Right lobe of liver (tissue), 6 donors: ENCODE data around the gene RB1. TPM values are rescaled to one million over a fixed set of nuclear protein-coding genes. Genes with fewer than 3 reads are reported as not detected.

Experiments
- ATAC-seq, 4 donors: fragments of 200-7000 bp; cut with Tn5 transposase; one replicate each; pipeline ENCODE4 v1.9.1; 2020; ENCODE audit warnings: mild to moderate bottlenecking in 4 of 4, moderate library complexity in 4 of 4
- DNase-seq, 3 donors: peaks; one replicate each; pipeline ENCODE4 v3.0.0-alpha.2; 2020
- H3K27ac ChIP-seq, 3 donors: fragments of 200-600 bp; one replicate each; pipeline ENCODE4 v1.8.0; 2022
- H3K27me3 ChIP-seq, 2 donors: fragments of 200-600 bp; one replicate each; pipeline ENCODE4 v1.8.0; 2022
- H3K36me3 ChIP-seq, 4 donors: fragments of 200-600 bp; sonication (generic) in 1 of 4; one replicate each; pipeline versions ENCODE4 v1.5.1 to v1.8.0; 2017 to 2022; ENCODE audit warnings: control low read depth in 1 of 4
- H3K4me1 ChIP-seq, 4 donors: fragments of 200-600 bp; sonication (generic) in 1 of 4; one replicate each; pipeline versions ENCODE4 v1.5.1 to v1.8.0; 2017 to 2022; ENCODE audit warnings: control low read depth in 1 of 4
- H3K4me3 ChIP-seq, 3 donors: fragments of 200-600 bp; one replicate each; pipeline ENCODE4 v1.8.0; 2022
- H3K9me3 ChIP-seq, 4 donors: fragments of 200-600 bp; sonication (generic) in 1 of 4; one replicate each; pipeline versions ENCODE4 v1.5.1 to v1.8.0; 2017 to 2022; ENCODE audit warnings: control low read depth in 1 of 4
- POLR2A ChIP-seq: fragments of 450-650 bp; IDR thresholded peaks from one replicate; pipeline ENCODE4 v1.6.1; 2017; ENCODE audit warnings: antibody characterized with exemption, mild to moderate bottlenecking
- WGBS: methylation state at CpG from one replicate; pipeline ENCODE4 v1.1.6; 2018; ENCODE audit warnings: low coverage, low lambda C conversion rate; ENCODE audit not compliant: insufficient coverage; ENCODE audit errors: missing lambda C conversion rate; 5-methylcytosine and 5-hydroxymethylcytosine counted together
- intact Hi-C, 2 donors: fragments of 100-400 bp; cut with DNase I; formaldehyde crosslinking; loops; one replicate each; pipeline versions ENCODE4 v1.11.2 to v1.14.1; 2022
- small RNA-seq, 2 experiments: library from RNA; depleted of rRNA; stranded (forward); fragments of <200 nt; gene quantifications; one replicate each; pipeline ENCODE3, GENCODE V24; 2016
- total RNA-seq, 6 experiments: library from RNA; depleted of rRNA in 2 of 6; stranded (reverse); fragments of >200 nt in 2 of 6; fragmentation: NEBNext Ultra II Directional in 3 of 6; extraction: Animal tissue kit (Norgen Biotek cat#: 25700) in 3 of 6; gene quantifications; one replicate each; pipeline versions ENCODE4 v1.1.0 to v1.2.4, GENCODE V29; 2016 to 2023
- TF ChIP-seq, protein P1 (sequence below), 4 donors: fragments of 200-600 bp in 3 of 4; fragments of 450-650 bp in 1 of 4; IDR thresholded peaks; one replicate each; pipeline versions ENCODE4 v1.5.1 to v1.8.0; 2016 to 2022; ENCODE audit warnings: antibody characterized with exemption in 4 of 4, mild to moderate bottlenecking in 2 of 4
- donor health status: DM: no; HTN: yes; CAD: no.
- donor health status: DM: no; HTN: no; CAD: no.
- donor health status: DM: no; HTN: no; CAD: no.
- donor health status: DM: no; HTN: yes; CAD: no.
- donor health status: DM: no; HTN: yes; CAD: no.

RB1 gene
- total RNA-seq, 6 experiments from 2014 or later: 6.2 to 19.4 (median 12.3) TPM

DNA sequence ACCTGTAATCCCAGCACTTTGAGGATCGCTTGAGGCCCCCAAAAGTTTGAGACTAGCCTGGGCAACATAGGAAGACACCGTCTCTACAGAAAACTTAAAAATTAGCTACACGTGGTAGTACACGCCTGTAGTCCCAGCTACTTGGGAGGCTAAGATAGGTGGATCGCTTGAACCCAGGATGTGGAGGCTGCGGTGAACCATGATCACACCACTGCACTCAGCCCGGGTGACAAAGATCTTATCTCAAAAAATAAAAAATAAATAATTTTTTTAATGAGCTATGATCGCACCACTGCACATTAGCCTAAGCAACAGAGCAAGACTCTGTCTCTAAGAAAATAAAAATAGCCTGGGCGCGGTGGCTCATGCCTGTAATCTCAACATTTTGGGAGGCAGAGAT lies 222.7 kb downstream of the RB1 start:
- WGBS: 75% methylated on average over 10 of the region's 10 CpGs
- peaks cover 0 to 6% (median 3%) of the 10 kb centered on the region in 4 donors for H3K4me1 ChIP-seq
- H3K27me3 ChIP-seq: no peaks in the 10 kb centered on the region
- DNase-seq: no peak
- H3K4me3 ChIP-seq: no peak overlapping the region
- no peak overlapping the region for H3K27ac ChIP-seq
- intact Hi-C loops: no loop called here
- no peak for ATAC-seq
- no peaks in the 10 kb centered on the region for H3K36me3 ChIP-seq
- no peaks in the 10 kb centered on the region for H3K9me3 ChIP-seq
- TF ChIP-seq, protein P1, sequence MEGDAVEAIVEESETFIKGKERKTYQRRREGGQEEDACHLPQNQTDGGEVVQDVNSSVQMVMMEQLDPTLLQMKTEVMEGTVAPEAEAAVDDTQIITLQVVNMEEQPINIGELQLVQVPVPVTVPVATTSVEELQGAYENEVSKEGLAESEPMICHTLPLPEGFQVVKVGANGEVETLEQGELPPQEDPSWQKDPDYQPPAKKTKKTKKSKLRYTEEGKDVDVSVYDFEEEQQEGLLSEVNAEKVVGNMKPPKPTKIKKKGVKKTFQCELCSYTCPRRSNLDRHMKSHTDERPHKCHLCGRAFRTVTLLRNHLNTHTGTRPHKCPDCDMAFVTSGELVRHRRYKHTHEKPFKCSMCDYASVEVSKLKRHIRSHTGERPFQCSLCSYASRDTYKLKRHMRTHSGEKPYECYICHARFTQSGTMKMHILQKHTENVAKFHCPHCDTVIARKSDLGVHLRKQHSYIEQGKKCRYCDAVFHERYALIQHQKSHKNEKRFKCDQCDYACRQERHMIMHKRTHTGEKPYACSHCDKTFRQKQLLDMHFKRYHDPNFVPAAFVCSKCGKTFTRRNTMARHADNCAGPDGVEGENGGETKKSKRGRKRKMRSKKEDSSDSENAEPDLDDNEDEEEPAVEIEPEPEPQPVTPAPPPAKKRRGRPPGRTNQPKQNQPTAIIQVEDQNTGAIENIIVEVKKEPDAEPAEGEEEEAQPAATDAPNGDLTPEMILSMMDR (IDR thresholded peaks at IDR 0.05): no peak
- TF ChIP-seq POLR2A: no peak

DNA sequence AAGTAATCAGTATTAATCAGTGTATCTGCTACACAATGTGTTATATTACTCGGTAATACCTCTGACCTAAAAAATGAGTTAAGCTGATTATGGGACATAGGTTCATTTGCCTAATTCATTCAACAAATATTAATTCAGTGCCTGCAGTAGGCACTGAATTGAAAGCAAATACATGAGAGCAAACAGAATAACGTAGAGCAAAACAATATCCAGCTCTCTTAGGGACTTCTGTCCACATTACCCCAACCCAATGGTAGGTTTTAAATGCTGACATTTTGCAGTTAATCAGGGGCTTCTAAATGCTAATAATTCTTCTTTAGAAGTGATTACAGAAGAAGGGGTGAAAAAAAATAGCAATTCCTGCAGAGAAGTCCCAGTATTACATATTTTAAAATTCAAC lies 224.4 kb downstream of the RB1 start:
- Histone ChIP-seq H3K4me1 (peaks cover 0 to 6% (median 3%) of the 10 kb centered on the region in 4 donors), H3K27me3 (no peaks in the 10 kb centered on the region), H3K9me3 (no peaks in the 10 kb centered on the region), H3K36me3 (no peaks in the 10 kb centered on the region), H3K27ac (peak overlapping the region in 2 of 3 donors; percentile 6 to 36), H3K4me3 (no peak overlapping the region)
- WGBS: 14% methylated on average over 2 of the region's 2 CpGs
- no peak for DNase-seq
- no peak for ATAC-seq
- intact Hi-C loops: no loop called here
- TF ChIP-seq, protein P1 (IDR thresholded peaks at IDR 0.05): no peak
- no peak for TF ChIP-seq POLR2A

DNA sequence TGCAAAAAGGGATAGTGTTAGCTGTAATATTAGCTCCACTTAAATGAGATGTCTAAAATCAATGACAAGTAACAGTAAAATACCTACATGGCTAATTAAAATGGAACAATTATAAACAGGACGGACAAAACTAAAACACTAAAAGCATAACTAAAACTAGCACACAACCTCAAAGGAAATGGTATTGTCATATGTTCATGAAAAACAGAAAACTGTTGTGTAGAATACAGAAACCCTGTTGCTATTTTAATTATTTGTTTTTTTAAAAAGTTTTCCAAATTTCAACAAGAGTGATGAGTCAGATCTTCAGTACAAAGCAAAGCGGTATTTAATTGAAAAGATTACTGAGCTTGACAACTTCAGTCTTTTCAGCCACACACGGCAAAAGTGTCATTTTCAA lies 225.2 kb downstream of the RB1 start:
- no peaks in the 10 kb centered on the region for H3K36me3 ChIP-seq
- H3K9me3 ChIP-seq: no peaks in the 10 kb centered on the region
- no peak for DNase-seq
- TF ChIP-seq, protein P1 (IDR thresholded peaks at IDR 0.05): no peak
- no peak for TF ChIP-seq POLR2A
- ATAC-seq: no peak
- H3K4me3 ChIP-seq: no peak overlapping the region
- no peak overlapping the region for H3K27ac ChIP-seq
- no peaks in the 10 kb centered on the region for H3K27me3 ChIP-seq
- intact Hi-C loops: no loop called here
- peaks cover 0 to 6% (median 3%) of the 10 kb centered on the region in 4 donors for H3K4me1 ChIP-seq
- WGBS: 58% methylated on average over 3 of the region's 3 CpGs

DNA sequence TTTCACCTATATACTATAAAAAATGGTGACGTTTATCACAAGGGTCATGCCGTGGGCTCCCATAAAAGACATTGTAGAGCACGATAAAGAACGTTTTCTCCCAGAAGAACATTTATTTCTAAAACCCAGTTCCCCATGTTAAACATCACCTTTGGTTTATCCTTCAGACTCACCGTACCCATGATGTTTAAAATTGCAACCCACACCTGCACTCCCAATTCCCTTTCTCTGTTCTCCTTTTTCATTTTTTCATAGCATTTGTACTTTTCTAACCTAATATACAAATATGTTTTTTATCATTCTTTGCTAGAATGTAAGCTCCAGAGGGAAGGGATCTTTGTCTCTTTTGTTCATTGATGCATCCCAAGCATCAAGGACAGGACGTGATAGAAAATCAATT lies 227.3 kb downstream of the RB1 start:
- H3K27ac ChIP-seq: peak overlapping the region in 1 of 3 donors; percentile 95
- H3K9me3 ChIP-seq: no peaks in the 10 kb centered on the region
- peaks cover 0 to 6% (median 3%) of the 10 kb centered on the region in 4 donors for H3K4me1 ChIP-seq
- no peaks in the 10 kb centered on the region for H3K36me3 ChIP-seq
- WGBS: 86% methylated on average over 6 of the region's 6 CpGs
- intact Hi-C loops: no loop called here
- H3K4me3 ChIP-seq: no peak overlapping the region
- TF ChIP-seq POLR2A: no peak
- TF ChIP-seq, protein P1 (IDR thresholded peaks at IDR 0.05): no peak
- ATAC-seq (no peak), DNase-seq (no peak)
- H3K27me3 ChIP-seq: no peaks in the 10 kb centered on the region

Small RNA genes lying within 50 kb of the gene (small RNA-seq; reads per million reads assigned to genes)
- gene RF00017: 0 reads per million in 2 experiments

Other genes with a start within 250 kb of the RB1 start
- gene MED4, start 208.6 kb upstream of the RB1 start, total RNA-seq: 10 to 100 TPM; 15.1 to 22.5 (median 20.7) TPM
- 100 to 1,000 TPM; 203 to 381 (median 320) TPM for gene ITM2B, start 70.5 kb upstream of the RB1 start, total RNA-seq
- 10 to 100 TPM in 2 of 6 experiments, 1 to 10 TPM in 4; 3.7 to 14.5 (median 5.9) TPM for gene LPAR6, start 109.4 kb downstream of the RB1 start, total RNA-seq
- 1 to 10 TPM; 2.6 to 7.5 (median 4.8) TPM for gene RCBTB2, start 229.3 kb downstream of the RB1 start, total RNA-seq